SKM-1 (cell line): ENCODE data around the gene TOGARAM2.
"Not testable (repeated sequence)": the region's sequence is repeated elsewhere in the genome, so short reads cannot be mapped to it uniquely, and the experiment has no call there.

Experiments used
- DNase-seq: peaks from one replicate; lab custom pipeline; 2025; ENCODE audit not compliant: unreplicated experiment; lab: John Stamatoyannopoulos, UW

TOGARAM2 gene

GRCh38 chr2:29071032-29071975, 90.2 kb downstream of the TOGARAM2 start:
- DNase-seq: no peak

GRCh38 chr2:29072251-29072650, 91.2 kb downstream of the TOGARAM2 start:
- no peak for DNase-seq

- DNase-seq: no peak
These were observed 92.0 kb downstream of the TOGARAM2 start for GRCh38 chr2:29072971-29073725.

- no peak for DNase-seq
These were observed 92.8 kb downstream of the TOGARAM2 start for GRCh38 chr2:29073933-29074332.

- DNase-seq: no peak
These were observed 93.3 kb downstream of the TOGARAM2 start, which contains the start of gene PCARE for GRCh38 chr2:29074411-29074810. PCARE (minus strand) TSS chr2:29074523; CDS start chr2:29074261, 262 bp downstream.

GRCh38 chr2:29075894-29076705, 95.0 kb downstream of the TOGARAM2 start:
- DNase-seq: no peak

GRCh38 chr2:29079887-29080286, 98.8 kb downstream of the TOGARAM2 start:
- no peak for DNase-seq

- peak; percentile 60 for DNase-seq
These were observed 100.0 kb downstream of the TOGARAM2 start for GRCh38 chr2:29080886-29081743.

GRCh38 chr2:29082804-29083495, 101.9 kb downstream of the TOGARAM2 start:
- no peak for DNase-seq

GRCh38 chr2:29084554-29084953, 103.5 kb downstream of the TOGARAM2 start:
- DNase-seq: no peak

- not testable (repeated sequence) for DNase-seq
These were observed 109.2 kb downstream of the TOGARAM2 start for GRCh38 chr2:29090311-29090710.

- DNase-seq: no peak
These were observed 115.9 kb downstream of the TOGARAM2 start for GRCh38 chr2:29096969-29097368.

GRCh38 chr2:29097569-29097968, 116.5 kb downstream of the TOGARAM2 start:
- no peak for DNase-seq

- no peak for DNase-seq
These were observed 119.5 kb downstream of the TOGARAM2 start for GRCh38 chr2:29100564-29100963.
